Lung (tissue), 12 donors: Measurements from ENCODE around the gene SLC4A1. TPM values are rescaled to one million over a fixed set of nuclear protein-coding genes. Genes with fewer than 3 reads are reported as not detected.

Experiments
- ATAC-seq: fragments of 200-7000 bp; cut with Tn5 transposase; one replicate; pipeline ENCODE4 v1.9.1; 2020; ENCODE audit warnings: moderate number of reproducible peaks; ENCODE audit not compliant: insufficient read depth, low FRiP score
- DNase-seq, 3 donors: peaks; one replicate each; pipeline ENCODE4 v3.0.0-alpha.2; 2013 to 2017
- H3K27ac ChIP-seq, 2 donors: one replicate each; pipeline ENCODE4 v1.5.1; 2013; ENCODE audit warnings: mild to moderate bottlenecking in 2 of 2, moderate library complexity in 2 of 2, control low read depth in 1 of 2, inconsistent platforms in 1 of 2, low read depth in 1 of 2, low read length in 1 of 2
- H3K27me3 ChIP-seq, 3 donors: one replicate each; pipeline ENCODE4 v1.5.1; 2013; ENCODE audit warnings: low read length in 2 of 3; ENCODE audit not compliant: control insufficient read depth in 3 of 3, insufficient read depth in 3 of 3
- H3K36me3 ChIP-seq, 4 donors: one replicate each; pipeline ENCODE4 v1.5.1; 2013; ENCODE audit warnings: low read length in 4 of 4, mild to moderate bottlenecking in 1 of 4, moderate library complexity in 1 of 4; ENCODE audit not compliant: control insufficient read depth in 4 of 4, insufficient read depth in 4 of 4
- H3K4me1 ChIP-seq, 5 donors: one replicate each; pipeline ENCODE4 v1.5.1; 2013; ENCODE audit warnings: low read length in 5 of 5, mild to moderate bottlenecking in 2 of 5, moderate library complexity in 1 of 5; ENCODE audit not compliant: control insufficient read depth in 5 of 5, insufficient read depth in 5 of 5
- H3K4me3 ChIP-seq: one replicate; pipeline ENCODE4 v1.5.1; 2013; ENCODE audit warnings: mild to moderate bottlenecking, control low read depth, moderate library complexity
- H3K9ac ChIP-seq, 2 donors: one replicate each; pipeline ENCODE4 v1.5.1; 2013; ENCODE audit warnings: low read length in 2 of 2, control low read depth in 1 of 2; ENCODE audit not compliant: insufficient read depth in 1 of 2
- H3K9me3 ChIP-seq, 4 donors: one replicate each; pipeline ENCODE4 v1.5.1; 2013; ENCODE audit warnings: low read length in 3 of 4, mild to moderate bottlenecking in 1 of 4, moderate library complexity in 1 of 4; ENCODE audit not compliant: control insufficient read depth in 4 of 4, insufficient read depth in 3 of 4
- CTCF ChIP-seq: IDR thresholded peaks from 2 replicates; pipeline ENCODE4 v1.5.1; 2012; ENCODE audit warnings: mild to moderate bottlenecking; ENCODE audit errors: control extremely low read depth, extremely low read depth
- WGBS, 2 donors: extraction: QIAGEN DNeasy Blood & Tissue Kit; methylation state at CpG; one replicate each; pipeline ENCODE4 v1.1.7; 2013; 5-methylcytosine and 5-hydroxymethylcytosine counted together
- polyA plus RNA-seq, 2 donors: library from polyadenylated mRNA; stranded (reverse); fragments of 200-250 nt; gene quantifications; one replicate each; pipeline ENCODE4 v1.2.1, GENCODE V29; 2013
- total RNA-seq, 2 donors: library from RNA; depleted of rRNA in 1 of 2; stranded (reverse); fragments of >200 nt in 1 of 2; gene quantifications; one replicate each; pipeline ENCODE4 v1.2.1, GENCODE V29; 2014 to 2021
- donor health status: control.
- donor health status: control.
- donor health status: Bipolar disorder and iron deficiency.
- donor health status: healthy.
- donor health status: DM: yes; HTN: yes; CAD: no.

The SLC4A1 gene
- total and polyA plus RNA-seq, 4 donors: 0.10 to 40.9 (median 0.77) TPM

- Histone ChIP-seq H3K27me3 (no peaks in the 10 kb centered on the region), H3K9ac (no peak overlapping the region), H3K9me3 (no peaks in the 10 kb centered on the region), H3K4me1 (peaks cover 0 to 2% (median 0%) of the 10 kb centered on the region in 5 donors), H3K36me3 (no peaks in the 10 kb centered on the region), H3K4me3 (no peak overlapping the region), H3K27ac (no peak overlapping the region)
- DNase-seq (no peak), ATAC-seq (no peak)
- no peak for TF ChIP-seq CTCF
- WGBS, 2 donors: 87 to 94% methylated on average over 5 of the region's 5 CpGs
Measured at GRCh38 chr17:44235583-44235936, 32.4 kb downstream of the SLC4A1 start.

GRCh38 chr17:44233582-44233981 is 34.4 kb downstream of the SLC4A1 start:
- Histone ChIP-seq H3K27me3 (no peaks in the 10 kb centered on the region), H3K36me3 (no peaks in the 10 kb centered on the region), H3K9me3 (no peaks in the 10 kb centered on the region), H3K27ac (no peak overlapping the region), H3K4me1 (peaks cover 0 to 2% (median 0%) of the 10 kb centered on the region in 5 donors), H3K9ac (no peak overlapping the region), H3K4me3 (no peak overlapping the region)
- TF ChIP-seq CTCF: no peak
- WGBS, 2 donors: 87 to 90% methylated on average over 5 of the region's 5 CpGs
- ATAC-seq: no peak
- no peak for DNase-seq

- ATAC-seq: no peak
- Histone ChIP-seq H3K36me3 (no peaks in the 10 kb centered on the region), H3K27ac (no peak overlapping the region), H3K4me1 (peaks cover 0 to 2% (median 0%) of the 10 kb centered on the region in 5 donors), H3K4me3 (no peak overlapping the region), H3K9ac (no peak overlapping the region), H3K27me3 (no peaks in the 10 kb centered on the region), H3K9me3 (no peaks in the 10 kb centered on the region)
- 92 to 96% methylated on average over 7 of the region's 7 CpGs for WGBS, 2 donors
- no peak for DNase-seq
- no peak for TF ChIP-seq CTCF
Measured at GRCh38 chr17:44232061-44232460, 35.9 kb downstream of the SLC4A1 start.

- H3K9ac ChIP-seq: no peak overlapping the region
- H3K36me3 ChIP-seq: no peaks in the 10 kb centered on the region
- no peak overlapping the region for H3K27ac ChIP-seq
- no peak overlapping the region for H3K4me3 ChIP-seq
- TF ChIP-seq CTCF: no peak
- DNase-seq: peak in 1 of 3 donors; percentile 37
- no peaks in the 10 kb centered on the region for H3K27me3 ChIP-seq
- ATAC-seq: no peak
- 77 to 81% methylated on average over 9 of the region's 9 CpGs for WGBS, 2 donors
- no peaks in the 10 kb centered on the region for H3K9me3 ChIP-seq
- H3K4me1 ChIP-seq: peaks cover 0 to 2% (median 0%) of the 10 kb centered on the region in 5 donors
Measured at GRCh38 chr17:44230140-44230539, 37.8 kb downstream of the SLC4A1 start.
